Measurements from ENCODE around the gene ABLIM1.

DNA sequence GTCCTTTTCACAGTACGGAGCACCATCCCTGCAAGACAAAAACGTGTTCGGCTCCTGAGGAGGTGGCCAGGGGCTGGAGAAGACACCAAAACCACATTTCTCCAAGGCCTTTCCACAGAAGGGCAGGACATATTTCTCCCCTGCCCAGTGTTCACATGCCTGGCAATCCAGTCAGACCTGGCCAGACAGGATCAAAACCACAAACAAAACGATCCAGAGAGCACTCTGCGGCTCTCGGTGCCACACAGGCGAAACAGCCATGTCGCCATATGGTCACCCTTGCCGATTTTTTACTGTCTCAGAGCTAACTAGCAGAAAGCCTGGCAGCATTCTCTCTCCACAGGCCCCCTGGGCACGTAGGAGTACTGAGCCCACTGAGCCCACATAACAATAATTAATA, 113.0 kb downstream of the ABLIM1 start:
- no peak for TF ChIP-seq POLR2A (IDR thresholded peaks at IDR 0.05; ENCODE audit: low read depth, low read length)
- no peak for TF ChIP-seq TAF1 (IDR thresholded peaks at IDR 0.05; ENCODE audit: low read depth, low read length)
- TF ChIP-seq POU2F2 (IDR thresholded peaks at IDR 0.05; ENCODE audit: low read depth, low read length) = no peak
- TF ChIP-seq POLR2AphosphoS5 (IDR thresholded peaks at IDR 0.05; ENCODE audit: low read depth, low read length) = no peak
- TF ChIP-seq PAX5 (IDR thresholded peaks at IDR 0.05; ENCODE audit: insufficient read depth, low read length, severe bottlenecking) = no peak
- no peak for TF ChIP-seq SPI1 (IDR thresholded peaks at IDR 0.05; ENCODE audit: low read depth, low read length)

Data from GM12891 (cell line).